Smooth muscle cell (in vitro differentiated cells): ENCODE results near the gene AP4M1. TPM values are rescaled to one million over a fixed set of nuclear protein-coding genes. Genes with fewer than 3 reads are reported as not detected.

Experiments used
- DNase-seq: peaks from one replicate; lab custom pipeline; 2025; ENCODE audit not compliant: unreplicated experiment; lab: John Stamatoyannopoulos, UW
- H2AFZ ChIP-seq: fragments of 200-600 bp; sonication (generic); 2 replicates; pipeline ENCODE4 v1.6.0; 2016; ENCODE audit warnings: antibody characterized with exemption, low read depth, mild to moderate bottlenecking
- H3F3A ChIP-seq: fragments of 200-600 bp; sonication (generic); 2 replicates; pipeline ENCODE4 v1.6.0; 2017; ENCODE audit warnings: antibody characterized with exemption, low read depth
- H3K27ac ChIP-seq: fragments of 200-600 bp; sonication (generic); 2 replicates; pipeline ENCODE4 v1.5.1; 2016; ENCODE audit warnings: low read depth, mild to moderate bottlenecking
- H3K27me3 ChIP-seq: fragments of 200-600 bp; sonication (generic); 2 replicates; pipeline ENCODE4 v1.6.1; 2016; ENCODE audit warnings: low read depth, mild to moderate bottlenecking
- H3K36me3 ChIP-seq: fragments of 200-600 bp; sonication (generic); 2 replicates; pipeline ENCODE4 v1.5.1; 2016; ENCODE audit warnings: low read depth
- H3K4me1 ChIP-seq: fragments of 200-600 bp; sonication (generic); 2 replicates; pipeline ENCODE4 v1.5.1; 2016; ENCODE audit warnings: low read depth
- H3K4me2 ChIP-seq: fragments of 200-600 bp; sonication (generic); 2 replicates; pipeline ENCODE4 v1.6.0; 2016; ENCODE audit warnings: mild to moderate bottlenecking
- H3K4me3 ChIP-seq: fragments of 200-600 bp; sonication (generic); 2 replicates; pipeline ENCODE4 v1.5.1; 2016; ENCODE audit warnings: mild to moderate bottlenecking
- H3K79me2 ChIP-seq: fragments of 200-600 bp; sonication (generic); 2 replicates; pipeline ENCODE4 v1.6.0; 2016; ENCODE audit warnings: low read depth, mild to moderate bottlenecking
- H3K9ac ChIP-seq: fragments of 200-600 bp; sonication (generic); 2 replicates; pipeline ENCODE4 v1.6.0; 2016; ENCODE audit warnings: low read depth
- H3K9me3 ChIP-seq: fragments of 200-600 bp; sonication (generic); replicated peaks from 2 replicates; pipeline ENCODE4 v1.5.1; 2016; ENCODE audit warnings: low read depth
- H4K20me1 ChIP-seq: fragments of 200-600 bp; sonication (generic); 2 replicates; pipeline ENCODE4 v1.6.0; 2016; ENCODE audit warnings: low read depth
- CTCF ChIP-seq: fragments of 200-600 bp; sonication (generic); IDR thresholded peaks from 2 replicates; pipeline ENCODE4 v1.5.1; 2017; ENCODE audit warnings: borderline replicate concordance, mild to moderate bottlenecking, antibody characterized with exemption; ENCODE audit not compliant: insufficient read depth, poor library complexity, severe bottlenecking
- WGBS: methylation state at CpG from one replicate; pipeline ENCODE4 v1.1.7; 2016; ENCODE audit warnings: low lambda C conversion rate; 5-methylcytosine and 5-hydroxymethylcytosine counted together
- polyA plus RNA-seq: library from polyadenylated mRNA; unstranded; fragments of >200 nt; fragmentation: Nextera tagmentation; extraction: Ambion mirVana; gene quantifications from 2 replicates; pipeline ENCODE4 v1.2.1, GENCODE V29; 2016
- total RNA-seq: library from RNA; depleted of rRNA; stranded (reverse); fragments of >200 nt; gene quantifications from 2 replicates; pipeline ENCODE4 v1.2.3, GENCODE V29; 2014

Gene AP4M1
- total and polyA plus RNA-seq, 2 experiments from 2014 or later = 16.9 to 18.0 TPM

GRCh38 chr7:100059251-100059739 lies 42.1 kb upstream of the AP4M1 start:
- Histone ChIP-seq H3K9me3 (no peaks in the 10 kb centered on the region), H3K36me3 (peaks cover 12% of the 10 kb centered on the region), H3K4me1 (no peaks in the 10 kb centered on the region), H2AFZ (no peak overlapping the region), H3F3A (no peaks in the 10 kb centered on the region), H3K27ac (no peak overlapping the region), H3K4me2 (no peak overlapping the region), H3K4me3 (no peak overlapping the region), H3K27me3 (no peaks in the 10 kb centered on the region), H3K9ac (no peak overlapping the region), H4K20me1 (no peaks in the 10 kb centered on the region), H3K79me2 (peaks cover 2% of the 10 kb centered on the region)
- WGBS = 98% methylated on average over 5 of the region's 5 CpGs
- DNase-seq = no peak
- no peak for TF ChIP-seq CTCF

- Histone ChIP-seq H3K4me2 (no peak overlapping the region), H3K4me1 (no peaks in the 10 kb centered on the region), H2AFZ (no peak overlapping the region), H3K27me3 (no peaks in the 10 kb centered on the region), H3K4me3 (no peak overlapping the region), H3K9me3 (no peaks in the 10 kb centered on the region), H3F3A (peaks cover 10% of the 10 kb centered on the region), H3K79me2 (no peaks in the 10 kb centered on the region), H3K27ac (no peak overlapping the region), H3K36me3 (peaks cover 12% of the 10 kb centered on the region), H4K20me1 (no peaks in the 10 kb centered on the region), H3K9ac (no peak overlapping the region)
- DNase-seq = no peak
- no peak for TF ChIP-seq CTCF
- WGBS = 97% methylated on average over 11 of the region's 11 CpGs
Measured at GRCh38 chr7:100061518-100062193, 39.8 kb upstream of the AP4M1 start.

- peaks cover 5% of the 10 kb centered on the region for H3K36me3 ChIP-seq
- 97% methylated on average over 4 of the region's 4 CpGs for WGBS
- no peak for TF ChIP-seq CTCF
Measured at GRCh38 chr7:100063376-100063775, 38.1 kb upstream of the AP4M1 start.

GRCh38 chr7:100064162-100064561 lies 37.3 kb upstream of the AP4M1 start:
- H3K79me2 ChIP-seq = no peaks in the 10 kb centered on the region
- H3K9ac ChIP-seq = no peak overlapping the region
- no peaks in the 10 kb centered on the region for H3K27me3 ChIP-seq
- peaks cover 5% of the 10 kb centered on the region for H3K36me3 ChIP-seq
- WGBS = 87% methylated on average over 9 of the region's 9 CpGs
- no peak for TF ChIP-seq CTCF
- H3F3A ChIP-seq = peaks cover 28% of the 10 kb centered on the region
- H3K4me1 ChIP-seq = no peaks in the 10 kb centered on the region
- H3K27ac ChIP-seq = no peak overlapping the region
- H4K20me1 ChIP-seq = no peaks in the 10 kb centered on the region
- H2AFZ ChIP-seq = no peak overlapping the region
- no peak for DNase-seq
- no peak overlapping the region for H3K4me2 ChIP-seq
- H3K9me3 ChIP-seq = no peaks in the 10 kb centered on the region
- no peak overlapping the region for H3K4me3 ChIP-seq

More at GRCh38 chr7:100063376-100063775, 38.1 kb upstream of the AP4M1 start:
- H2AFZ ChIP-seq = no peak overlapping the region
- DNase-seq = no peak
- peaks cover 25% of the 10 kb centered on the region for H3F3A ChIP-seq
- H3K27ac ChIP-seq = no peak overlapping the region
- H3K79me2 ChIP-seq = no peaks in the 10 kb centered on the region
- no peak overlapping the region for H3K4me3 ChIP-seq
- no peaks in the 10 kb centered on the region for H3K4me1 ChIP-seq
- H3K27me3 ChIP-seq = no peaks in the 10 kb centered on the region
- H3K4me2 ChIP-seq = no peak overlapping the region
- no peaks in the 10 kb centered on the region for H3K9me3 ChIP-seq
- H3K9ac ChIP-seq = no peak overlapping the region
- no peaks in the 10 kb centered on the region for H4K20me1 ChIP-seq
